ENCODE results near the gene NME3.

Gene NME3

GRCh38 chr16:1779741-1780676 is 8.7 kb upstream of the NME3 start:
- DNase-seq = no peak

- no peak for DNase-seq
Observed at GRCh38 chr16:1779234-1779701, 7.9 kb upstream of the NME3 start.

GRCh38 chr16:1778200-1779179 is 7.1 kb upstream of the NME3 start:
- DNase-seq = no peak

- no peak for DNase-seq
Observed at GRCh38 chr16:1777375-1778199, 6.2 kb upstream of the NME3 start.

- no peak for DNase-seq
Observed at GRCh38 chr16:1776991-1777374, 5.6 kb upstream of the NME3 start.

GRCh38 chr16:1776672-1776955 is 5.3 kb upstream of the NME3 start:
- DNase-seq = no peak

- DNase-seq = no peak
Observed at GRCh38 chr16:1775846-1776671, 4.7 kb upstream of the NME3 start.

- DNase-seq = no peak
Observed at GRCh38 chr16:1775006-1775845, 3.9 kb upstream of the NME3 start.

GRCh38 chr16:1774448-1774780 is 3.1 kb upstream of the NME3 start:
- DNase-seq = no peak

- peak; percentile 8 for DNase-seq
Observed at GRCh38 chr16:1773703-1774447, 2.5 kb upstream of the NME3 start.

GRCh38 chr16:1772908-1773702 is 1.8 kb upstream of the NME3 start, which contains the start of gene MRPS34:
Gene MRPS34, minus strand, starts transcription at chr16:1773134. Its CDS starts 15 bp downstream, at chr16:1773119.
- DNase-seq = peak; percentile 57

- no peak for DNase-seq
Observed at GRCh38 chr16:1772362-1772907, 1.1 kb upstream of the NME3 start, which contains the start of gene EME2. Gene EME2, plus strand, starts transcription at chr16:1772810. Its CDS starts 418 bp downstream, at chr16:1773228.

- DNase-seq = no peak
Observed at GRCh38 chr16:1771864-1772361, 570 bp upstream of the NME3 start.

GRCh38 chr16:1770328-1771187 is 785 bp downstream of the NME3 start:
- peak; percentile 69 for DNase-seq

GRCh38 chr16:1769402-1770300 is 1.7 kb downstream of the NME3 start:
- DNase-seq = no peak

- no peak for DNase-seq
Observed at GRCh38 chr16:1768767-1769401, 2.5 kb downstream of the NME3 start.

Data from DMS79 treated with DMSO at 0.1 percent for 48 hours (cell line).